LHCN-M2 (cell line): ENCODE data around the gene CSRP2. TPM values are rescaled to one million over a fixed set of nuclear protein-coding genes. Genes with fewer than 3 reads are reported as not detected.

Experiments
- DNase-seq: peaks from one replicate; pipeline ENCODE4 v3.0.0-alpha.2; 2012; ENCODE audit warnings: low read depth
- polyA plus RNA-seq: library from polyadenylated mRNA; unstranded; fragments of >200 nt; gene quantifications from one replicate; pipeline ENCODE4 v1.2.1, GENCODE V29; 2012; ENCODE audit warnings: missing spikeins
- total RNA-seq: library from RNA; depleted of rRNA; stranded (reverse); fragments of >200 nt; gene quantifications from 2 replicates; pipeline ENCODE4 v1.2.3, GENCODE V29; 2014; rRNA removed

The CSRP2 gene
- 65.0 and 68.5 TPM in 2 replicates for total RNA-seq
- 162 TPM for polyA plus RNA-seq

DNA sequence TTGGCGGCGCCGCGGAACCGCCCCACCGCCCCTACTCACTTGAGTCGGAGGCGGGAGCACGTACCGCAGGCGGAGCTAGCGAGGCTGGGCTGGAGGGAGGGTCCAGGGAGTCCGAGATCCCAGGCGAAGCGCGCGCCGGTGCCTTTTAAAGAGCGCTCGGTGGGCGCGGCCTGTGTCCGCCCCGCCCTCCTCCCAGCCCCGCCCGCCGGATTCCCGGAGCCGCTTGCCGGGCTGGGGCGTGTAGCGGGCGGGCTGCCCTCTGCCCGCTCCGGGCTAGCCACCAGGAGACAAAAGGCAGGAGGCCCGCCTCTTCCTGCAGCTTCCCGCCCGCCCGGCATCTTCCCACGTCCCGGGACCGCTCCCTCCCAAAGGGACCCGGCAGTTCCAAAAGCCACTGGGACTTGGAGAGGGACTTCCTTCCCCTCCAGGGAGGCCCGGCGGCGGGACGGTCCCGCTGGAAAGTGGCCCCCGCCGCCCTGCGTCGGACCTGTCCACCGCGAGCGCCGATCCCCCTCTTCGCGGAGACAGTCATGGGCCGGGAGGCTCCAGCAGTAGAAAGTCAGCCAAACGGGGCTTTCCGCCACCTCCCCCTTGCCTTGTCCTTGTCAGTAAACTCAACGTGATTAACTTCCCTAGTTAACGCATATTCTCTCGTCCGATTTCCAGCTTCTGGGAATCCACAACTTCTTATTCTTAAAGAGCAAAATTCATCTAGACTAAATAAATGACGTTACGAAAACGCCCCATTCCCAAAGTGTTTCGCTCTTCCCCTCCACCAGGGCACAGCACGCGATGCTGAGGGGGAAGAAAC, at the start of gene CSRP2:
Gene CSRP2 (minus strand): TSS at position 121 of the 811 bp plus-strand sequence. CDS start 12,759 bp downstream, outside the sequence.
- DNase-seq: peak; percentile 90

DNA sequence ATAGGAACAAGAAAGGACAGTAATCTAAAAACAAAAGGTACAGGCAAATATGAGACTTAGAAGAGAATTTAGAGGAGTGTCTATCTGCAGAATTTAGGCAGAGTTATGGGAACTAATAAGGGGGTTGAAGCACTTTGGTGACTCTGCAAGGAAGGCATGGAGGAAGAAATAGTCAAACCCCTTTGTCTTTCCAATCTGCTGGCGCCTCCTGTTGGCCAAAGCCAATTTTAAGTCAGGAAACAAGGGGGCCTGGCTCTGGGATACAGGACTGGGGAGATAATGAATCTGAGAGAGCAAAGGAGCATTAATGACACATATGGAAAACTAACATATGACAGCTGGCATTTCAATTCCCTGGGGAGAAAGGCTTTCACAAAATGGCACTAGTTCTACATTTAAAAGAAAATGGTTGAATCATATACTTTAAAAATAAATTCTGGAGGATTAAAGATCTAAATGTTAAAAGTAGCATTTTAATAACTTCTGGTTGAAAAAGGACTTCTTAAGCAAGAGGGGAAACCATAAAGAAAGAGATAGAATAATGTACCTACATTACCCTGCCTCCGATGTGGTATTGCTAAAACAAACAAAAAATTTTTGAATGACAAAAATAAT, 48.5 kb upstream of the CSRP2 start:
- peak; percentile 67 for DNase-seq

DNA sequence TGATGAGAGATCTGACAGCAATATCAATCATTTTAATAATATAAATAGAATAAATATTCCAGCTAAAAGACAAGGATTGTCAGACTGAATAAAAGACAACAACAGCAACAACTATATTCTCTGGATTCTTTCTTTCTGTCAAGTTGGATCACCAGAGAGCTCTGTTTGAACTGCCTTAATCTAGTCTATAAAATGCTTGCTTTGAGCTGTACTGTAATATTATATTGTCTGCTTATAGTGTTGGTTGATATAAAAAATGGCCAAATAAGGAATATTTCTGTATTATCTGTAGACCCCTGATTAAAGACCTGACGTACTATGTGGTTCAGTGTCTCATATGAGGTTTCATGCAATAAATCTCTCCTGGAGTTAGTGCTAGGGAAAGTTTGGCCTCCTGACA, 46.3 kb upstream of the CSRP2 start:
- DNase-seq: no peak

DNA sequence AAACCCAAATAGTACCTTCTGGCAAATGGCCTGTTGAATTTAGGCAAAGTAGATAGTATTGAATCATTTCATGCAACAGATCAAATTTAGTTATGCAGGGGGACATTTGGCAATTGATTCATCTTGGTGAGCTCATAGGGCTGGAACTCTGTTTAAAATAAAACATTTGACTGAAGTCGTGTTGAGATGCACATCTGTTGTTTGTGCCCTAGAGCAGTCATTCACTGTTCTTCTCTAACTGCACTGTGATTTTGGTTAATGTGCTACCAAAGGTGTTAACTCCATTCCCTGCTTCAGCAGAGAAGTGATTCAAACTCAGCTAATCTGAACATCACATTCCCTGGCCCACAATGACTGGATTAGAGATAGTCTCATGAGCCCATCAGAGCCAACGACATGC, 44.0 kb upstream of the CSRP2 start:
- peak; percentile 53 for DNase-seq

DNA sequence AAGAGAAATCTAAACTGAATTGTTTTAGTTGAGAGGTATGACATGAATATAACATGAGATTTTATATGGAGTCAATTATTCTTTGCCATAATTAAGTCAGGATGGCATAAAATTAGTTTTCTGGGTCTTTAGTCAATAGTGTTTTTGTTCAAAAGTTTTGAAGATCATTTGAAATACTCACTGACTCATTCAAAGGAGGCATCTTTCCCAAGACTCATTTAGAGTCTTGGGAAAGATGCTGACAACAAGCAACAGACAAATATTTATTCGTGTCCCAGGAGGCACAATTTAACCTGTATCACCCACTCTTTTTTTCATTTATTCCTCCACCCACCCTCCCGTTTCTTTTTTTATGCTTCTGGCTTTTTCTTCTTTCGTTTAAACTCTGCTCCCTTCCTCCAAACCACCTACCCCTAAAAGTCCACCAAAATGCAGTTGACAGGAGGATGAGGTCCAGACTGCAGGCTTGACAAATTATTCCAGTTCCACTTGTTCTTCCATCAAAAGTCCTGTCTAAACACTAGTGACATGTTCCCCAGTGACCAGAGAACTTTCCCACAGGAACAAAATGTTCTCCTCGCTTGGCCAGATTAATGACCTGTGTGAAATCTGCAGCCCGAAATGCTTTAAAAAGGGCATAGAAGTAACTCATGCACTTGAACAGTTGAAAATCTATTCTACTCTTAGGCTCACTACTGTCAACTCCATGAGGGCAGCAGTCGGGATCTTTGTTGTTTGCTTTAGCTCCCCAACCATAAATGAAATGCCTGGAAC, 43.3 kb upstream of the CSRP2 start:
- no peak for DNase-seq

DNA sequence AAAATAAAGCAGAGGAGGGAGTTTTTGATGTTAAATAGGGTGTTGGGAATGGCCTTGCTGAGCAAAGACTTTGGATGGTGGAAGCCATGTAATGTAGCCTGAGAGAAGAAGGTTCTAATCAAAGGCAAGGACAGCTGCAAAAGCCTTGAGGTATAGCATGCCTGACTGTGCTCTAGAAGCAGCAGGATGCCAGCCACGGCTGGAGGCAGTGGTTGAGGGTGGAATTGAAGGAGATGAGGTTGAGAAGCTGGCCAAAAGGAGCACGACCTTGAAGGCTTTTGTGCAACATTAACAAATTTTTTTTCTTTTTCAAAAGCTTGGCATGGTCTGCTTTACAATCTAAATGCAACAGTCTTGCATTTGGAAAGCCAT, 42.3 kb upstream of the CSRP2 start:
- DNase-seq: peak; percentile 56

DNA sequence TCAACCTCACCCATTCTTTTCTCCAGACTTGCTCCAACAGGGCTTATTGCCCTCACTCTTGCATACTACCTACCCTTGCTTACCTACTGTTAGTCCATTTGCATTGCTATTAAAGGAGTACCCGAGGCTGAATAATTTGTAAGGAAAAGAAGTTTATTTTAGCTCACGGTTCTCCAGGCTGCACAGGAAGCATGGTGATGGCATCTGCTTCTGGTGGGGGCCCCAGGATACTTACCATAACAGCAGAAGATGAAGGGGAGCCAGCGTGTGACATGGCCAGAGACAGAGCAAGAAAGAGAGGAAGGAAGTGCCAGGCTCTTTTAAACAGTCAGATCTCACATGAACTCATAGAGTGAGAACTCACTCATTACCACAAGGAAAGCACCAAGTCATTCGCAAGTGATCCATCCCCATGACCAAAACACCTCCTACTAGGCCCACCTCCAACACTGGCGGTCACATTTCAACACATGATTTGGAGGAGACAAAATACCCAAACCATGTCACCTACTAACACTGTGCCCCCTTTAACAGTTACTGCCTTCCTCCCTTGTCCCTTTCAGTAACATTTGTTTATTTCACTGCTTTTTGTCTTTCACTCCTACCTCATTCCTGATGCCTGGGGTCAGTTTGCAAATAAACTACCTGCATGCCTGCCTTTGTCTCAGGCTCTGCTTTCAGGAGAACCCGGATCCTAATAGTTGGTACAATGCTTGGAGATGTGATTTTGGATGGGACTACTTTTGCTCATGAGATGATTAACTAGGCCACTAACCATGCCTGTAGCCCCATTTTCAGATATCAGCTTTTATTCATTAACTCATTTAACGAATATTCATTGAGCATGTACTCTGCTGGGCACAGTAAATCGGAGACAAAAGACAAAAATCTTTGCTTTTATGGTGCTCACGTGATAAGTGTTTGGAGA, 41.6 kb upstream of the CSRP2 start:
- no peak for DNase-seq

DNA sequence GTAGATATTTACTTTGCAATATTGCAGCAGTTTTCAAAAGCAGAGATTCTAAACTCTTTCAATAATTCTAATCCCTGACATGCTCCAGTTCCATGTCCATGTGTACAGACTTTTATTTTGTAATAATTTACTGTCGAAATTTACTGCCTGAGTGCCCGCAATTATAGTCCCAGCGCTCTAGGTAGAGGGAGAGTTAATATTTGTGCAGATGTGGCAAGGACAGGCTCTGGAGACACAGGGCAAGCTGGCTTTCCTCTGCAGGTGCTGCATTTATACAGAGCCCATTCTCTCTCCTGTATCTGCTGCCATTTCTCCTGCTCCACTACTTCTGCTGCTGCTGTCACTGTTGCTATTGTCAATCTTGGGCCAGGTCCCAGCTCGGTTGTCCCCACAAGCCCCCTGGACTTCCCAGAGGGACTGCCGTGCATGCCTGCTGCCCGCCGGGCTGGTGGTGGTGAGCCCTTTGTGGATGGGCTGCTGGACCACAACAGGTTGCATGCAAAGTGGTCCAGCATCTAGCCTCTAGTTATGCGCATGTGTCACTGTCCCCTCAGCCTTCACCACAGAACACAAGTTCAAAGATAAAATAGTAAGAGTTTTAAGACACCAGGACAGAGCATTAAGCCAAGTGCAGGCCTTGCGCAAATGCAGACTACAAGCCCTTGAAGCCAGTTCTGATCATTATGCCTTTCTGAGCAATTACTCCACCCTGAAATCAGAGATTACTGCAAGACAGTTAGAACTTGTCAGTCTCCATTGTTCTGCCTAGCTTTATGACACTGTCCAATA, 40.8 kb upstream of the CSRP2 start:
- no peak for DNase-seq

DNA sequence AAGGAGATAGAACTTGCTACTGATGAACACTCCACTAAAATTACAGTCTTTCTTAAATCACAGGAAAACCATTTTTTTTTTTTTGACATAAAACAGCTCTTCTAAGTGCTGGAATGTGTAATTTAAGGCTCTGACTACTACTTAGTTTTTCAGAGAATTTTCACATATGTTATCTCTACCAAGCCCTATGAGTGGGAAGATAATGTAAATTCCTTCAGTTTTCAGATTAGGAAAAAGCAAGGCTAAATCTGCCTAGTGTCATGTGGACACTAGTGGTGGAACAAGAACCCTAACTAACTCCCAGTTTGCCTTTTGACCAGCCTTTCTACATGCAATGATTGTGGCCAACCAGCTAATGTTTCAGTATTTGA, 37.3 kb upstream of the CSRP2 start:
- DNase-seq: no peak

DNA sequence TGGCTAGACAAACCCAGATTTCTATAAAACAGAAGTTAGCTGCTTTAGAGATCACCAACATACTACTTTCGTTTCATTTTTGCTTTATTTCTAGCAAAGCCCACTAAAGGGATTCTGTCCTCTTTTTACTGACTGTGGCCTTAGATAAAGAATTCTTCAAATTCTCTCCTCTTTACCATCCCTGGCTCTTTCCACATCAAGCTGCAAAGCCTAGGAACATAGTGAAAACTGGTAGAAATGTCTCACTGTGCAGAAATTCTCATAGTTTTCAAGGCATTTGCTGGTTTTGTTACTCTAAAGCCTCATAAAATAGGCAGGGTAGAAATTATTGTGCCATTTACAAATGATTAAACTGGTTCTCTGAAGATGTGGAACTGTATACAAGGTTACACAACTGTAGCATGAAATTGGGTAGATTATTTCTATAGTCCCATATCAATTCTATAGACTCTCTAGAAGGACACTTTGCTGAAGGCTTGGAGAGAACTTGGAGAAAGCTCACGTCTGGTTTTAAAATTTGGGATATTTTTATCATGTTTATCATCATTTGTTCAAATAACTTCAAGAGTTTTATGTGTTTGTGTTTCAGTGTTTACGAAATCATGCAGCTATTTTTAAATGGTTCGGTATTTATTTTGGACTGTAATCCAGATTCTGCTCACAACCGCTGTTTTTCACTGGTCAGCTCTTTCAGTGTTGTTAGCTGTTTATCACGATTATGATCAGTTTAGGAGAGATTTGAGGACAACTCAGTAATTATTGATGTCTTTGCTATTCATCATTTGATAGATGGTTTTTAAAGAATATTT, 36.7 kb upstream of the CSRP2 start:
- DNase-seq: peak; percentile 41

DNA sequence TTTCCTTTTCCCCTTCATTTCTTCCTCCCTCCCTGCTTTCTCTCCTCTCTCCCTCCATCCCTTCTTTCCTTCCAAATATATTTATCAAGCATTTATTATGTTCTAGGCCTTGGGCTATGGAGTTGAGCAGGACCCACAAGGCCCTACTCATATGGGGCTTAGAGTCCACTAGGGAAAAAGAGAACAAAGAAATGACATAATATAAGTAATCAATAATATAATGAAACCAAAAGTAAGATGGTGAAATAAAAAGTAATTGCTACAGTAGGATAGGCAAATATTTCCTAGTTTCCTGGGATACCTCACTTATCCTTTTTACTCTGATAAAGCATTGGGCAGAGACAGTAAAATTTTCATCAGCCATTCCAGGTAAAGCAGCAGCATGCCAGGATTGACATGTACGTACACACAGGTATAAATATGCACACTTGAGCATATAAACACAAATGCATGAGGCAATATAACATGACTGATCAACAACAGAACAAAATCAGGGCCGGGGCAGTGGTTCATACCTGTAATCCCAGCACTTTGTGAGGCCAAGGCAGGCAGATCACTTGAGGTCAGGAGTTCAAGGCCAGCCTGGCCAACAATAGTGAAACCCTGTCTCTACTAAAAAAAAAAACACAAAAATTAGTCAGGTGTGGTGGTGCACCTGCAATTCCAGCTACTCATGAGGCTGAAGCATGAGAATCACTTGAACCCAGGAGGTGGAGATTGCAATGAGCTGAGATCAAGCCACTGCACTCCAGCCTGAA, 35.5 kb upstream of the CSRP2 start:
- no peak for DNase-seq

DNA sequence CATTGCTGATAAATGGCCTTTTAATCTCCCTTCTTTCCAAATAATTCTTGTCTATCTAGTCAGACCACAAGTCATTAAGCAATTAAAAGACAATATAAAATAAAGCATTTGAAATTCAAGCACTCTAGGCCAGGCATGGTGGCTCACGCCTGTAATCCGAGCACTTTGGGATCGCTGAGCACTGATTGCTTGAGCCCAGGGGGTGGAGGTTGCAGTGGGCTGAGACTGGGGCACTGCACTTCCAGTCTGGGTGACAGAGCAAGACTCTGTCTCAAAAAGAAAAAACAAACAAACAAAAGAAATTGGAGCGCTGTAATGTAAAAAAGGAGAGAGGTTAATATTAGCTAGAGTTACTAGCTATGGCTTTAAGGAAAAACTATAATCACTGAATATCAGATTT, 30.5 kb upstream of the CSRP2 start:
- DNase-seq: no peak

DNA sequence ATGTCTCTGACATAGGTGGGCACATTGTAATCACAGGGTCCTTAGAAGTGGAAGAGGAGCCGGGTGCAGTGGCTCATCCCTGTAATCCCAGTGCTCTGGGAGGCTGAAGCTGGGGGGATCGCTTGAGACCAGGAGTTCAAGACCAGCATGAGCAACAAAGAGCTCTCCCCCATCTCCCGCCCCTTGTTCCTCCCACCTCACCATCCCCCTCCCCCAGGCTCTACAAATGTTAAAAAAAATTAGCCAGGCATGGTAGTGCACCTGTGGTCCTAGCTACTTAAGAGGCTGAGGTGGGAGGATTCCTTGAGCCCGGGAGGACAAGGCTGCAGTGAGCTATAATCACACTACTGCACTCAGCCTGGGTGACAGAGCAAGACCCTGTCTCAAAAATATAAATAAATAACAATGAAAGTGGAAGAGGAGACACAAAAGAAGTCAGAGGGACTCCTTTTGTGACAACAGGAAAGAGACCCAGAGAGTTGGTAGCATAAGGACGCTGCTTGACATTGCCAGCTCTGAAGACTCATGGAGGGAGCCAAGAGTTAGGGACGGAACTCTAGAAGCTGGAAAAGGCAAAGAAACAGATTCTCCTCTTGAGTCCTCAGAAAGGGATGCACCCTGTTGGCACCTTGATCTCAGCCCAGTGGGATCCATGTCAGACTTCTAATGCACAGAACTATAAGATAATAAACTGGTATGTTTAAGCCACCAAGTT, 29.6 kb upstream of the CSRP2 start:
- DNase-seq: no peak

DNA sequence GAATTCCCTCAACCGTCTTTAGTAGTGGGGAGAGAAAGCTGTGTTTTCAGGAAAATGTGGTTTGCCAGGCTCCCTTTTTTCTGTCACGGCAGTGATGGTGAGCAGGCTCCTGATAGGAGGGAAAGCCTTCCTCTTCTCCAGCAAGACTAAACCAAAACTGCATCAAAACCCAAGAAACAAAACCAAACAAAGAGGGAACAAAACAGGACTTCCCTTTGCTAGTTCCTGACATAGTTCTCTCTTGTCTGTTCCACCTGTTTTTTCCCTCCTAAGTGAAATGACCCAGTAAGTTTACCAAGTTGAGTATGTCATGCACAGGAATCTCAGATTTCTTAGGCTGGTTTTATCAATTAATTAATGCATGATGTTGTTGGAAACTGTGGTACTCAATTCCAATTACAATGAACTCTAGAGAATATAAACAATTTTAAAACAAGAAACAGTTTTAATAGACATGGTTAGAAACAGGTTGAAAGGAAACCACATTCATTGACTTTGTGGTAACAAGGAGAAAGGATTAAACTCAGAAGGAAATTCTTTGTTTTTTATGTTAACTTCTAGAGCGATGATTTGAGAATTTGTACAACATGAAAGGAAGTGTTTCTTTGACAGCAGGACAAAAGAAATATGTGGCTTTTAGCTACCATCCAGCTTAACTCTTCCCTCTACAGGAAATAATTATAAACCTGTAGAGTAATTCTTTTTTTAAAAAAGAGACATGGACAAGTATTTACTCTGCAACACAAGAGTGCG, 23.0 kb upstream of the CSRP2 start:
- no peak for DNase-seq

DNA sequence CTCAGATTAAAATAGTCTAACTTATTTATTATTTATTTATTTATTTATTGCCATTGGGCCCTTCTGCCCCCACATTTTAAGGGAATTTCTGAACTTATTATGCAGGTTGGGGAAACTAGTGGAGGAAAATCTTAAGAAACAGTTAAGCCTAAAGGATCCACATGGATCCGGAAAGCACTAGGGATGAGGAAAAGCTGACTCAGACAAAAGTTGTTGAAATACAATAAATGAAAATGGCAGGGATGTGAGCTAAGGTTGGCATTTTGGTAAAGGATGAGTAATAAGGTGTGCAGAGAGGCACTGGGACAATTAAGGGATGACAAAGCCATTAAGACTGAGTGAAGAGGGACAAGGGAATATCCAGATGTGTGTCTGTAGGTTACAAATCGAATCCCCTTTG, 20.7 kb upstream of the CSRP2 start:
- no peak for DNase-seq

DNA sequence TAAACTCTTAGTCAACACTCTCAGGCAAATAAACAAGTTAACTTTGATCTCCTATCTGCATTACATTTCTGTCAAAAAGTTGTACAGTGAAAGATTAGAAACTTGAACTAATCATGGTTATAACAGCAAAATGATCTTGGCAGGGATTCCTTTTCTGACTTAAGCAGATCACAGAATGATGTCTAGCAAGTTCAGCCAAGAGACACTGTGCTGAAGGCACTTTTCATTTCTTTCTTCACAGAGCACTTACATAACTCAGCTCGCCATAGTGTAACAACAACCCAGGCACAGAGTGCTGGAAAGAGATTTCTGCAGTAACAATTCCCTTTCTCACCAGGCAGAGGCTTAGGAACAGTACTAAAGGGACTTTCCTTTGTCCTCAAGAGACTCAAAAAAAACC, 19.6 kb upstream of the CSRP2 start:
- DNase-seq: no peak

DNA sequence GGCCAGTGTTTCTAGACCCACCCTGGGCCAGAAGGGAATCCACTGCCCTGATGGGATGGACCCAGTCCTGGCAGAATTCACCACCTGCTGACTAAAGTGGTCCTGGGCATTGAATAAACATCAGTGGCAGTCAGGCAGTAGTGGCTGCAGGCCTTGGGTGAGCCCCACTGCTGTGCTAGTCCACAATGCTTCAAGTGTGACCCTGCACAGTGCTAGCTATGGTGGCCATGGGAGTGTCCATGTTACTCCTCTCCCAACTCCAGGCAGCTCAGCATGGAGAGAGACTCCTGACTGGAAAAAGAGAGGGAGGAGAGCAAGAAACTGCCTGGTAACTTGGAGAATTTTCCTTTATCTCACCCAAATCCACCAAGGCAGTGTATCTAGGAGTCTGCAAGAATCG, 17.5 kb upstream of the CSRP2 start:
- no peak for DNase-seq

DNA sequence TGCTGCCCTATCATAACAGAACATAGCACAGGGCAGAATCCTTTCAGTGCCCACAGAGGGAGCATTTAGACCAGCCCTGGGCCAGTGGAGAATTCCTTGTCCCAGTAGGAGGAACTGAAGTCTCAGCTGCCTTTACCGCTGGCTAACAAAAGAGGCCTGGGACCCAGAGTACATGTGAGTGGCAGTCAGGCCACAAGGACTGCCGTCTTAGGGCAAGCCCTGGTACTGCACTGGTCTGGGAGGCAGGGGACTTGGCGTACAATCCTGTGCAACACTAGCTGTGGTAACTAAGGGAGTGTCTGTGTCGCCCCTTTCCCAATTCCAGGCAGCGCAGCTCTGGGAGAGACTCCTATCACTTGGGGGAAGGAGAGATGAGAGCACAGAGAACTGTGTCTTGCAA, 17.0 kb upstream of the CSRP2 start:
- no peak for DNase-seq
